ENCODE measurements around the gene HSPA1A.

HSPA1A gene

GRCh38 chr6:31862344-31863235, 47.2 kb downstream of the HSPA1A start, which contains the start of gene NEU1 (continued):
- TF ChIP-seq ZNF19 (tag by site-specific recombination; IDR thresholded peaks at IDR 0.05; ENCODE audit: low read depth): no peak
- no peak for TF ChIP-seq ZNF174 (tag by site-specific recombination; IDR thresholded peaks at IDR 0.05)
- no peak for TF ChIP-seq ZNF555 (tag by site-specific recombination; conservative IDR thresholded peaks at IDR 0.05)
- TF ChIP-seq, protein P1, sequence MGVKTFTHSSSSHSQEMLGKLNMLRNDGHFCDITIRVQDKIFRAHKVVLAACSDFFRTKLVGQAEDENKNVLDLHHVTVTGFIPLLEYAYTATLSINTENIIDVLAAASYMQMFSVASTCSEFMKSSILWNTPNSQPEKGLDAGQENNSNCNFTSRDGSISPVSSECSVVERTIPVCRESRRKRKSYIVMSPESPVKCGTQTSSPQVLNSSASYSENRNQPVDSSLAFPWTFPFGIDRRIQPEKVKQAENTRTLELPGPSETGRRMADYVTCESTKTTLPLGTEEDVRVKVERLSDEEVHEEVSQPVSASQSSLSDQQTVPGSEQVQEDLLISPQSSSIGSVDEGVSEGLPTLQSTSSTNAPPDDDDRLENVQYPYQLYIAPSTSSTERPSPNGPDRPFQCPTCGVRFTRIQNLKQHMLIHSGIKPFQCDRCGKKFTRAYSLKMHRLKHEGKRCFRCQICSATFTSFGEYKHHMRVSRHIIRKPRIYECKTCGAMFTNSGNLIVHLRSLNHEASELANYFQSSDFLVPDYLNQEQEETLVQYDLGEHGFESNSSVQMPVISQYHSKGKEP (tag by site-specific recombination; IDR thresholded peaks at IDR 0.05): no peak
- no peak for TF ChIP-seq ZNF600 (tag by site-specific recombination; IDR thresholded peaks at IDR 0.05)
- TF ChIP-seq ZNF423 (tag by site-specific recombination; IDR thresholded peaks at IDR 0.05): no peak
- no peak for TF ChIP-seq ZNF223 (tag by site-specific recombination; IDR thresholded peaks at IDR 0.05)
- no peak for TF ChIP-seq ZNF335 (tag by site-specific recombination; conservative IDR thresholded peaks at IDR 0.05)
- TF ChIP-seq ZNF112 (tag by site-specific recombination; IDR thresholded peaks at IDR 0.05): no peak
- TF ChIP-seq ZNF843 (tag by site-specific recombination; IDR thresholded peaks at IDR 0.05): peak; percentile 28; the same call in 1 of the 2 replicates
- TF ChIP-seq, protein P2, sequence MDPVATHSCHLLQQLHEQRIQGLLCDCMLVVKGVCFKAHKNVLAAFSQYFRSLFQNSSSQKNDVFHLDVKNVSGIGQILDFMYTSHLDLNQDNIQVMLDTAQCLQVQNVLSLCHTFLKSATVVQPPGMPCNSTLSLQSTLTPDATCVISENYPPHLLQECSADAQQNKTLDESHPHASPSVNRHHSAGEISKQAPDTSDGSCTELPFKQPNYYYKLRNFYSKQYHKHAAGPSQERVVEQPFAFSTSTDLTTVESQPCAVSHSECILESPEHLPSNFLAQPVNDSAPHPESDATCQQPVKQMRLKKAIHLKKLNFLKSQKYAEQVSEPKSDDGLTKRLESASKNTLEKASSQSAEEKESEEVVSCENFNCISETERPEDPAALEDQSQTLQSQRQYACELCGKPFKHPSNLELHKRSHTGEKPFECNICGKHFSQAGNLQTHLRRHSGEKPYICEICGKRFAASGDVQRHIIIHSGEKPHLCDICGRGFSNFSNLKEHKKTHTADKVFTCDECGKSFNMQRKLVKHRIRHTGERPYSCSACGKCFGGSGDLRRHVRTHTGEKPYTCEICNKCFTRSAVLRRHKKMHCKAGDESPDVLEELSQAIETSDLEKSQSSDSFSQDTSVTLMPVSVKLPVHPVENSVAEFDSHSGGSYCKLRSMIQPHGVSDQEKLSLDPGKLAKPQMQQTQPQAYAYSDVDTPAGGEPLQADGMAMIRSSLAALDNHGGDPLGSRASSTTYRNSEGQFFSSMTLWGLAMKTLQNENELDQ (tag by site-specific recombination; IDR thresholded peaks at IDR 0.05; ENCODE audit: low read depth): no peak
- TF ChIP-seq ZBTB7A (tag by site-specific recombination; IDR thresholded peaks at IDR 0.05; ENCODE audit: low read depth): 0 out of 2 replicates have a peak, but pooled peaks have one; percentile 17
- TF ChIP-seq ZNF2 (tag by site-specific recombination; IDR thresholded peaks at IDR 0.05): 0 out of 2 replicates have a peak, but pooled peaks have one; percentile 23
- no peak for TF ChIP-seq ZNF837 (tag by site-specific recombination; IDR thresholded peaks at IDR 0.05)
- TF ChIP-seq ZNF791 (tag by site-specific recombination; IDR thresholded peaks at IDR 0.05): no peak
- TF ChIP-seq, protein P3, sequence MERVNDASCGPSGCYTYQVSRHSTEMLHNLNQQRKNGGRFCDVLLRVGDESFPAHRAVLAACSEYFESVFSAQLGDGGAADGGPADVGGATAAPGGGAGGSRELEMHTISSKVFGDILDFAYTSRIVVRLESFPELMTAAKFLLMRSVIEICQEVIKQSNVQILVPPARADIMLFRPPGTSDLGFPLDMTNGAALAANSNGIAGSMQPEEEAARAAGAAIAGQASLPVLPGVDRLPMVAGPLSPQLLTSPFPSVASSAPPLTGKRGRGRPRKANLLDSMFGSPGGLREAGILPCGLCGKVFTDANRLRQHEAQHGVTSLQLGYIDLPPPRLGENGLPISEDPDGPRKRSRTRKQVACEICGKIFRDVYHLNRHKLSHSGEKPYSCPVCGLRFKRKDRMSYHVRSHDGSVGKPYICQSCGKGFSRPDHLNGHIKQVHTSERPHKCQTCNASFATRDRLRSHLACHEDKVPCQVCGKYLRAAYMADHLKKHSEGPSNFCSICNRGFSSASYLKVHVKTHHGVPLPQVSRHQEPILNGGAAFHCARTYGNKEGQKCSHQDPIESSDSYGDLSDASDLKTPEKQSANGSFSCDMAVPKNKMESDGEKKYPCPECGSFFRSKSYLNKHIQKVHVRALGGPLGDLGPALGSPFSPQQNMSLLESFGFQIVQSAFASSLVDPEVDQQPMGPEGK (tag by site-specific recombination; IDR thresholded peaks at IDR 0.05): peak; percentile 26; the same call in 1 of the 2 replicates
- TF ChIP-seq ZBTB10 (tag by site-specific recombination; IDR thresholded peaks at IDR 0.05): peak; percentile 81
- no peak for TF ChIP-seq ZNF701 (tag by site-specific recombination; IDR thresholded peaks at IDR 0.05)
- TF ChIP-seq ZNF747 (tag by site-specific recombination; IDR thresholded peaks at IDR 0.05): no peak
- TF ChIP-seq, protein P4, sequence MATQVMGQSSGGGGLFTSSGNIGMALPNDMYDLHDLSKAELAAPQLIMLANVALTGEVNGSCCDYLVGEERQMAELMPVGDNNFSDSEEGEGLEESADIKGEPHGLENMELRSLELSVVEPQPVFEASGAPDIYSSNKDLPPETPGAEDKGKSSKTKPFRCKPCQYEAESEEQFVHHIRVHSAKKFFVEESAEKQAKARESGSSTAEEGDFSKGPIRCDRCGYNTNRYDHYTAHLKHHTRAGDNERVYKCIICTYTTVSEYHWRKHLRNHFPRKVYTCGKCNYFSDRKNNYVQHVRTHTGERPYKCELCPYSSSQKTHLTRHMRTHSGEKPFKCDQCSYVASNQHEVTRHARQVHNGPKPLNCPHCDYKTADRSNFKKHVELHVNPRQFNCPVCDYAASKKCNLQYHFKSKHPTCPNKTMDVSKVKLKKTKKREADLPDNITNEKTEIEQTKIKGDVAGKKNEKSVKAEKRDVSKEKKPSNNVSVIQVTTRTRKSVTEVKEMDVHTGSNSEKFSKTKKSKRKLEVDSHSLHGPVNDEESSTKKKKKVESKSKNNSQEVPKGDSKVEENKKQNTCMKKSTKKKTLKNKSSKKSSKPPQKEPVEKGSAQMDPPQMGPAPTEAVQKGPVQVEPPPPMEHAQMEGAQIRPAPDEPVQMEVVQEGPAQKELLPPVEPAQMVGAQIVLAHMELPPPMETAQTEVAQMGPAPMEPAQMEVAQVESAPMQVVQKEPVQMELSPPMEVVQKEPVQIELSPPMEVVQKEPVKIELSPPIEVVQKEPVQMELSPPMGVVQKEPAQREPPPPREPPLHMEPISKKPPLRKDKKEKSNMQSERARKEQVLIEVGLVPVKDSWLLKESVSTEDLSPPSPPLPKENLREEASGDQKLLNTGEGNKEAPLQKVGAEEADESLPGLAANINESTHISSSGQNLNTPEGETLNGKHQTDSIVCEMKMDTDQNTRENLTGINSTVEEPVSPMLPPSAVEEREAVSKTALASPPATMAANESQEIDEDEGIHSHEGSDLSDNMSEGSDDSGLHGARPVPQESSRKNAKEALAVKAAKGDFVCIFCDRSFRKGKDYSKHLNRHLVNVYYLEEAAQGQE (tag by site-specific recombination; IDR thresholded peaks at IDR 0.05): peak; percentile 38; the same call in 1 of the 2 replicates
- TF ChIP-seq ZNF280C (tag by site-specific recombination; IDR thresholded peaks at IDR 0.05): no peak
- no peak for TF ChIP-seq ZNF366 (tag by site-specific recombination; conservative IDR thresholded peaks at IDR 0.05)
- TF ChIP-seq REPIN1 (tag by site-specific recombination; IDR thresholded peaks at IDR 0.05; ENCODE audit: low read depth): no peak
- peak; percentile 81 for TF ChIP-seq KLF16 (tag by site-specific recombination; IDR thresholded peaks at IDR 0.05)

Data from HEK293 (cell line).